ENCODE data around the gene SSMEM1. TPM values are rescaled to one million over a fixed set of nuclear protein-coding genes. Genes with fewer than 3 reads are reported as not detected.
A peak's percentile ranks its signal among the peaks of the same experiment; 100 is the strongest.

SSMEM1 gene
- total and polyA plus RNA-seq, 2 experiments from 2014 or later, result not detected

- no peak for DNase-seq (ENCODE audit: low read depth in 1 of 2, low spot score in 1 of 2)
Measured at GRCh38 chr7:130187360-130187759, 20.3 kb upstream of the SSMEM1 start.

GRCh38 chr7:130189343-130189742 is 18.3 kb upstream of the SSMEM1 start:
- Histone ChIP-seq H3K27ac (no peak overlapping the region), H3K36me3 (peaks cover 12% of the 10 kb centered on the region), H3K9me3 (ENCODE audit: low read depth) (no peaks in the 10 kb centered on the region), H3K4me3 (no peak overlapping the region), H3K27me3 (no peaks in the 10 kb centered on the region), H3K4me1 (ENCODE audit: low read depth) (peaks cover 4% of the 10 kb centered on the region)
- peak in 1 of 2 donors; percentile 27 for DNase-seq (ENCODE audit: low read depth in 1 of 2, low spot score in 1 of 2)
- no peak for TF ChIP-seq CTCF (IDR thresholded peaks at IDR 0.05; ENCODE audit: low read depth, low read length)

More at GRCh38 chr7:130187360-130187759, 20.3 kb upstream of the SSMEM1 start:
- Histone ChIP-seq H3K27me3 (no peaks in the 10 kb centered on the region), H3K27ac (no peak overlapping the region), H3K4me1 (ENCODE audit: low read depth) (peaks cover 4% of the 10 kb centered on the region), H3K9me3 (ENCODE audit: low read depth) (no peaks in the 10 kb centered on the region), H3K36me3 (peaks cover 26% of the 10 kb centered on the region), H3K4me3 (no peak overlapping the region)
- TF ChIP-seq CTCF (IDR thresholded peaks at IDR 0.05; ENCODE audit: low read depth, low read length), result no peak

- H3K36me3 ChIP-seq, result peaks cover 12% of the 10 kb centered on the region
- H3K27me3 ChIP-seq, result no peaks in the 10 kb centered on the region
- no peak overlapping the region for H3K27ac ChIP-seq
- no peak for DNase-seq (ENCODE audit: low read depth in 1 of 2, low spot score in 1 of 2)
- peaks cover 4% of the 10 kb centered on the region for H3K4me1 ChIP-seq (ENCODE audit: low read depth)
- H3K4me3 ChIP-seq, result no peak overlapping the region
- no peak for TF ChIP-seq CTCF (IDR thresholded peaks at IDR 0.05; ENCODE audit: low read depth, low read length)
- no peaks in the 10 kb centered on the region for H3K9me3 ChIP-seq (ENCODE audit: low read depth)
Measured at GRCh38 chr7:130191791-130192190, 15.9 kb upstream of the SSMEM1 start.

- Histone ChIP-seq H3K4me3 (no peak overlapping the region), H3K27me3 (no peaks in the 10 kb centered on the region), H3K9me3 (ENCODE audit: low read depth) (no peaks in the 10 kb centered on the region), H3K36me3 (peaks cover 17% of the 10 kb centered on the region), H3K27ac (no peak overlapping the region), H3K4me1 (ENCODE audit: low read depth) (no peaks in the 10 kb centered on the region)
- DNase-seq (ENCODE audit: low read depth in 1 of 2, low spot score in 1 of 2), result no peak
- no peak for TF ChIP-seq CTCF (IDR thresholded peaks at IDR 0.05; ENCODE audit: low read depth, low read length)
Measured at GRCh38 chr7:130195396-130195795, 12.3 kb upstream of the SSMEM1 start.

GRCh38 chr7:130196476-130196875 is 11.2 kb upstream of the SSMEM1 start:
- Histone ChIP-seq H3K4me1 (ENCODE audit: low read depth) (no peaks in the 10 kb centered on the region), H3K27me3 (no peaks in the 10 kb centered on the region), H3K4me3 (no peak overlapping the region), H3K36me3 (peaks cover 12% of the 10 kb centered on the region), H3K27ac (no peak overlapping the region), H3K9me3 (ENCODE audit: low read depth) (no peaks in the 10 kb centered on the region)
- no peak for TF ChIP-seq CTCF (IDR thresholded peaks at IDR 0.05; ENCODE audit: low read depth, low read length)
- no peak for DNase-seq (ENCODE audit: low read depth in 1 of 2, low spot score in 1 of 2)

- no peaks in the 10 kb centered on the region for H3K27me3 ChIP-seq
- TF ChIP-seq CTCF (IDR thresholded peaks at IDR 0.05; ENCODE audit: low read depth, low read length), result no peak
- no peaks in the 10 kb centered on the region for H3K4me1 ChIP-seq (ENCODE audit: low read depth)
- H3K36me3 ChIP-seq, result peaks cover 11% of the 10 kb centered on the region
- H3K4me3 ChIP-seq, result no peak overlapping the region
- DNase-seq (ENCODE audit: low read depth in 1 of 2, low spot score in 1 of 2), result no peak
- no peak overlapping the region for H3K27ac ChIP-seq
- H3K9me3 ChIP-seq (ENCODE audit: low read depth), result no peaks in the 10 kb centered on the region
Measured at GRCh38 chr7:130197094-130197493, 10.6 kb upstream of the SSMEM1 start.

Measured in cardiac muscle cell (in vitro differentiated cells and primary cell).